GM12878 (cell line): Measurements from ENCODE around the gene OSBPL2. TPM values are rescaled to one million over a fixed set of nuclear protein-coding genes. Genes with fewer than 3 reads are reported as not detected.

Experiments
- ATAC-seq: fragments of 200-7000 bp; cut with Tn5 transposase; 3 replicates; pipeline ENCODE4 v1.9.1; 2020; ENCODE audit warnings: mild to moderate bottlenecking, moderate library complexity
- BruUV-seq: library from RNA; stranded (reverse); fragments of 400-500 nt; replicated peaks from 2 replicates; lab custom pipeline; 2021; lab: Mats Ljungman, UMichigan
- CTCF ChIA-PET: fragments of 300-600 bp; sonication (Branson Sonifier 250); formaldehyde crosslinking; extraction: SDS; loops from one replicate; lab custom pipeline; 2021; ENCODE audit warnings: inconsistent platforms; lab: Yijun Ruan, JAX
- POLR2A ChIA-PET: fragments of 350-600 bp; formaldehyde crosslinking; extraction: SDS; loops from one replicate; lab custom pipeline; 2021; ENCODE audit warnings: inconsistent platforms; lab: Charles Lee
- RAD21 ChIA-PET: fragments of 300-600 bp; sonication (Branson Sonifier 250); formaldehyde crosslinking; loops from one replicate; lab custom pipeline; 2023; ENCODE audit warnings: antibody characterized with exemption; ENCODE audit not compliant: unreplicated experiment; lab: Charles Lee
- SMC1A ChIA-PET: fragments of 300-600 bp; sonication (Branson Sonifier 250); formaldehyde crosslinking; loops from one replicate; lab custom pipeline; 2023; ENCODE audit not compliant: unreplicated experiment, uncharacterized antibody; lab: Charles Lee
- DNase-seq: peaks from one replicate; pipeline ENCODE4 v3.0.0-alpha.2; 2011; ENCODE audit warnings: low read depth, low spot score
- FAIRE-seq: peaks from 3 replicates; lab custom pipeline; 2011; peaks lifted over from hg19 to GRCh38; lab: Jason Lieb, UNC
- H2AFZ ChIP-seq: 2 replicates; pipeline ENCODE4 v1.6.0; 2011; ENCODE audit warnings: low read depth, low read length, control low read depth; ENCODE audit not compliant: control insufficient read depth
- H3K27ac ChIP-seq: 2 replicates; pipeline ENCODE4 v1.5.1; 2011; ENCODE audit warnings: control low read depth; ENCODE audit not compliant: control insufficient read depth, insufficient read depth
- H3K27me3 ChIP-seq, 2 experiments: replicated peaks in 1 of 2; 2 replicates each; pipeline versions ENCODE4 v1.6.0 to v1.6.1; 2011; ENCODE audit warnings: low read length in 1 of 2; ENCODE audit not compliant: control insufficient read depth in 2 of 2, insufficient read depth in 2 of 2
- H3K36me3 ChIP-seq, 2 experiments: 2 replicates each; pipeline ENCODE4 v1.5.1; 2011; ENCODE audit warnings: low read length in 1 of 2; ENCODE audit not compliant: control insufficient read depth in 2 of 2, insufficient read depth in 2 of 2
- H3K4me1 ChIP-seq: 2 replicates; pipeline ENCODE4 v1.6.1; 2011; ENCODE audit warnings: mild to moderate bottlenecking, low read length, moderate library complexity, mixed read lengths; ENCODE audit not compliant: control insufficient read depth, insufficient read depth
- H3K4me2 ChIP-seq: 2 replicates; pipeline ENCODE4 v1.6.0; 2011; ENCODE audit warnings: control low read depth; ENCODE audit not compliant: control insufficient read depth, insufficient read depth
- H3K4me3 ChIP-seq: fragments of 200-600 bp; sonication (generic); 2 replicates; pipeline ENCODE4 v1.5.1; 2016
- H3K79me2 ChIP-seq: 2 replicates; pipeline ENCODE4 v1.6.0; 2011; ENCODE audit warnings: low read length; ENCODE audit not compliant: control insufficient read depth, insufficient read depth
- H3K9ac ChIP-seq: 2 replicates; pipeline ENCODE4 v1.8.0; 2011; ENCODE audit warnings: low read length, control low read depth, mixed read lengths; ENCODE audit not compliant: control insufficient read depth, insufficient read depth
- H3K9me3 ChIP-seq: replicated peaks from 3 replicates; pipeline ENCODE4 v1.5.1; 2011; ENCODE audit warnings: mild to moderate bottlenecking, low read length; ENCODE audit not compliant: control insufficient read depth, insufficient read depth
- H4K20me1 ChIP-seq: 2 replicates; pipeline ENCODE4 v1.6.0; 2011; ENCODE audit not compliant: control insufficient read depth, insufficient read depth
- BACH1 ChIP-seq: fragments of 450-650 bp; IDR thresholded peaks from 2 replicates; pipeline ENCODE4 v1.6.1; 2017; ENCODE audit warnings: mild to moderate bottlenecking, borderline replicate concordance
- BCL11A ChIP-seq: IDR thresholded peaks from 2 replicates; pipeline ENCODE4 v1.6.1; 2011; ENCODE audit warnings: low read depth, low read length
- BHLHE40 ChIP-seq, 2 experiments: fragments of 450-650 bp in 1 of 2; IDR thresholded peaks; 2 replicates each; pipeline ENCODE4 v1.6.1; 2011 to 2017; ENCODE audit warnings: low read depth in 2 of 2, borderline replicate concordance in 1 of 2, improper control_type of control experiment in 1 of 2, low read length in 1 of 2, mild to moderate bottlenecking in 1 of 2
- CEBPB ChIP-seq, 2 experiments: fragments of 150-350 bp in 1 of 2; IDR thresholded peaks; 2 replicates each; pipeline ENCODE4 v1.6.1; 2012 to 2014; ENCODE audit warnings: low read depth in 2 of 2, low read length in 2 of 2, borderline replicate concordance in 1 of 2, inconsistent platforms in 1 of 2
- CREM ChIP-seq: IDR thresholded peaks from 2 replicates; pipeline ENCODE4 v1.6.1; 2014; ENCODE audit warnings: antibody characterized with exemption, low read depth
- EED ChIP-seq: sonication (generic); IDR thresholded peaks from 2 replicates; pipeline ENCODE4 v1.6.1; 2016; ENCODE audit warnings: antibody characterized with exemption, low read depth
- EGR1 ChIP-seq, 2 experiments: IDR thresholded peaks; 1 replicate in 1 of 2; 2 replicates in 1 of 2; pipeline ENCODE4 v1.6.1; 2011 to 2012; ENCODE audit warnings: low read depth in 2 of 2, low read length in 2 of 2, borderline replicate concordance in 1 of 2, mild to moderate bottlenecking in 1 of 2, moderate library complexity in 1 of 2
- ELK1 ChIP-seq: IDR thresholded peaks from 2 replicates; pipeline ENCODE4 v1.6.1; 2012; ENCODE audit warnings: low read depth, low read length, improper control_type of control experiment
- EP300 ChIP-seq, 2 experiments: fragments of 150-350 bp in 1 of 2; IDR thresholded peaks; 2 replicates each; pipeline ENCODE4 v1.6.1; 2011 to 2012; ENCODE audit warnings: low read depth in 2 of 2, low read length in 2 of 2, borderline replicate concordance in 1 of 2, improper control_type of control experiment in 1 of 2, inconsistent platforms in 1 of 2; ENCODE audit not compliant: control insufficient read depth in 1 of 2
- GATAD2B ChIP-seq: fragments of 450-650 bp; conservative IDR thresholded peaks from 2 replicates; pipeline ENCODE4 v1.6.1; 2017; ENCODE audit warnings: low read depth, mild to moderate bottlenecking, moderate library complexity
- IKZF1 ChIP-seq: fragments of 450-650 bp; conservative IDR thresholded peaks from 2 replicates; pipeline ENCODE4 v1.6.1; 2017; ENCODE audit warnings: antibody characterized with exemption, mild to moderate bottlenecking
- JUNB ChIP-seq: IDR thresholded peaks from 2 replicates; pipeline ENCODE4 v1.6.1; 2016; ENCODE audit warnings: antibody characterized with exemption, mild to moderate bottlenecking
- NFYA ChIP-seq: IDR thresholded peaks from 2 replicates; pipeline ENCODE4 v1.6.1; 2011; ENCODE audit warnings: low read depth, mild to moderate bottlenecking, low read length, improper control_type of control experiment, borderline replicate concordance
- PAX5 ChIP-seq: IDR thresholded peaks from 2 replicates; pipeline ENCODE4 v1.6.1; 2011; ENCODE audit warnings: low read depth, low read length, borderline replicate concordance
- POLR2A ChIP-seq: IDR thresholded peaks from 2 replicates; pipeline ENCODE4 v1.6.1; 2011; ENCODE audit warnings: low read depth, mild to moderate bottlenecking, low read length
- RUNX3 ChIP-seq: IDR thresholded peaks from 2 replicates; pipeline ENCODE4 v1.6.1; 2012; ENCODE audit warnings: low read length, inconsistent platforms
- SP1 ChIP-seq: IDR thresholded peaks from one replicate; pipeline ENCODE4 v1.6.1; 2011; ENCODE audit warnings: low read depth, low read length
- SPI1 ChIP-seq: IDR thresholded peaks from 2 replicates; pipeline ENCODE4 v1.6.1; 2011; ENCODE audit warnings: low read depth, mild to moderate bottlenecking, low read length, moderate library complexity, borderline replicate concordance; ENCODE audit not compliant: insufficient read depth
- SREBF2 ChIP-seq: IDR thresholded peaks from 2 replicates; pipeline ENCODE4 v1.6.1; 2012; ENCODE audit warnings: mild to moderate bottlenecking, low read length
- TCF12 ChIP-seq: IDR thresholded peaks from 2 replicates; pipeline ENCODE4 v1.6.1; 2011; ENCODE audit warnings: low read depth, mild to moderate bottlenecking, low read length
- TCF3 ChIP-seq: IDR thresholded peaks from 2 replicates; pipeline ENCODE4 v1.6.1; 2012; ENCODE audit warnings: low read depth, mild to moderate bottlenecking, low read length, borderline replicate concordance; ENCODE audit not compliant: insufficient read depth
- ZBED1 ChIP-seq: IDR thresholded peaks from 2 replicates; pipeline ENCODE4 v1.6.1; 2016; ENCODE audit warnings: borderline replicate concordance
- WGBS: methylation state at CpG from one replicate; pipeline ENCODE4 v1.1.6; 2016; ENCODE audit warnings: low lambda C conversion rate; ENCODE audit not compliant: insufficient replicate concordance, insufficient coverage; ENCODE audit errors: missing lambda C conversion rate; 5-methylcytosine and 5-hydroxymethylcytosine counted together
- in situ Hi-C: fragments of 300-500 bp; cut with MboI; formaldehyde crosslinking; loops from 9 replicates; pipeline ENCODE4 v1.14.3; 2018; ENCODE audit warnings: mixed read lengths
- intact Hi-C: fragments of 100-400 bp; cut with micrococcal nuclease; formaldehyde crosslinking; loops from one replicate; pipeline ENCODE4 v1.14.2; 2022; ENCODE audit not compliant: unreplicated experiment
- polyA plus RNA-seq, 11 experiments: library from polyadenylated mRNA; depleted of rRNA in 4 of 11; unstranded in 6 of 11; stranded (reverse) in 5 of 11; fragments of >200 nt; fragmentation: Nextera tagmentation in 4 of 11; fragmentation: Illumina TruSeq in 1 of 11; extraction: Ambion mirVana in 4 of 11; extraction: Trizol in 1 of 11; gene quantifications; 1 replicate in 1 of 11; 2 replicates in 10 of 11; pipeline versions ENCODE4 v1.2.1 to v1.2.3, GENCODE V29; 2011 to 2016; ENCODE audit warnings: inconsistent platforms in 2 of 11, missing spikeins in 2 of 11, low read depth in 1 of 11
- total RNA-seq, 4 experiments: library from RNA; depleted of rRNA in 3 of 4; stranded (reverse); fragments of >200 nt in 3 of 4; fragmentation: Illumina TruSeq in 1 of 4; extraction: Trizol in 1 of 4; gene quantifications; 2 replicates each; pipeline versions ENCODE4 v1.2.1 to v1.2.3, GENCODE V29; 2013 to 2021

The OSBPL2 gene
- total and polyA plus RNA-seq, 10 of the 15 experiments (the other 5 are each of a cell fraction or from before 2014, with no cell fraction given), result 2.8 to 22.3 (median 14.7) TPM

- in situ Hi-C loops (no loop called here), intact Hi-C loops (no loop called here)
- Histone ChIP-seq H3K4me3 (peak overlapping the region; percentile 23; the same call in 1 of the 2 replicates), H3K27me3 (no peaks in the 10 kb centered on the region), H3K9ac (no peak overlapping the region), H3K36me3 (no peaks in the 10 kb centered on the region), H3K4me1 (peaks cover 37% of the 10 kb centered on the region), H3K79me2 (no peaks in the 10 kb centered on the region), H3K9me3 (peaks cover 3% of the 10 kb centered on the region), H3K4me2 (peak overlapping the region; percentile 82), H3K27ac (peak overlapping the region; percentile 81), H2AFZ (peak overlapping the region; percentile 10; the same call in 1 of the 2 replicates), H4K20me1 (no peaks in the 10 kb centered on the region)
- BruUV-seq, result no TSS peak
- SMC1A ChIA-PET, result no interaction called here
- POLR2A ChIA-PET, result interaction anchor here (0.6 kb wide), 1 partner anchor 341 kb away, joined by 3 read pairs; no protein-coding TSS in a partner anchor
- CTCF ChIA-PET, result interaction anchor here (0.7 to 1.0 kb wide), 3 partner anchors 27 to 107 kb away, joined by 3 to 5 read pairs (median 4); no protein-coding TSS in a partner anchor
- FAIRE-seq (no peak), ATAC-seq (peak; percentile 60), DNase-seq (peak; percentile 36)
- RAD21 ChIA-PET, result no interaction called here
- 3% methylated on average over 34 of the region's 34 CpGs for WGBS
- TF ChIP-seq CEBPB (IDR thresholded peaks at IDR 0.05; ENCODE audit: borderline replicate concordance in 1 of 2, low read depth in 2 of 2, low read length in 2 of 2) (no peak), POLR2A (peak; percentile 8; the same call in 1 of the 2 replicates), IKZF1 (peak; percentile 49; the same call in 1 of the 2 replicates), EGR1 (IDR thresholded peaks at IDR 0.05; ENCODE audit: borderline replicate concordance in 1 of 2, low read depth in 2 of 2, low read length in 2 of 2) (0 out of 3 replicates have a peak, but pooled peaks of 1 of the 2 experiments have one; percentile 45), NFYA (no peak), SP1 (peak; percentile 17), BHLHE40 (IDR thresholded peaks at IDR 0.05; ENCODE audit: borderline replicate concordance in 1 of 2, low read depth in 2 of 2, low read length in 1 of 2) (peak; percentile 50 to 91; a peak in 3 of 4 replicates), BACH1 (0 out of 2 replicates have a peak, but pooled peaks have one; percentile 13), JUNB (no peak), SPI1 (peak; percentile 77), GATAD2B (0 out of 2 replicates have a peak, but pooled peaks have one; percentile 41), ZBED1 (no peak), BCL11A (peak; percentile 46; the same call in 1 of the 2 replicates), TCF12 (peak; percentile 98), PAX5 (peak; percentile 73), SREBF2 (no peak), TCF3 (peak; percentile 99), ELK1 (no peak), RUNX3 (peak; percentile 40; the same call in 1 of the 2 replicates), EED (0 out of 2 replicates have a peak, but pooled peaks have one; percentile 40), EP300 (IDR thresholded peaks at IDR 0.05; ENCODE audit: borderline replicate concordance in 1 of 2, control insufficient read depth in 1 of 2, low read depth in 2 of 2, low read length in 2 of 2) (peak in 1 of 2 experiments; percentile 77; a peak in 2 of 4 replicates), CREM (0 out of 2 replicates have a peak, but pooled peaks have one; percentile 40)
Observed at GRCh38 chr20:62337558-62338293, 99.4 kb downstream of the OSBPL2 start.
